SK-N-SH (cell line): ENCODE results near the gene MAD1L1.

Experiments used
- CTCF ChIP-seq: fragments of 200-600 bp; sonication (generic); IDR thresholded peaks from 2 replicates; pipeline ENCODE4 v1.6.1; 2017; ENCODE audit warnings: antibody characterized with exemption, mild to moderate bottlenecking, moderate library complexity
- GATA2 ChIP-seq: sonication (generic); formaldehyde crosslinking; IDR thresholded peaks from 2 replicates; pipeline ENCODE4 v1.5.0; 2020; ENCODE audit warnings: mild to moderate bottlenecking, missing genetic modification reagents
- JUND ChIP-seq: IDR thresholded peaks from 2 replicates; pipeline ENCODE4 v1.4.0; 2012
- MAX ChIP-seq: IDR thresholded peaks from 2 replicates; pipeline ENCODE4 v1.4.0; 2012; ENCODE audit warnings: low read depth
- MEF2A ChIP-seq: IDR thresholded peaks from 2 replicates; pipeline ENCODE4 v1.4.0; 2012; ENCODE audit warnings: low read depth, borderline replicate concordance
- RAD21 ChIP-seq: IDR thresholded peaks from 2 replicates; pipeline ENCODE4 v1.6.1; 2012; ENCODE audit warnings: mild to moderate bottlenecking, low read length
- RXRA ChIP-seq: IDR thresholded peaks from 2 replicates; pipeline ENCODE4 v1.4.0; 2012; ENCODE audit warnings: low read depth, mild to moderate bottlenecking, borderline replicate concordance
- SIN3A ChIP-seq: IDR thresholded peaks from 2 replicates; pipeline ENCODE4 v1.6.1; 2012; ENCODE audit warnings: low read depth, mild to moderate bottlenecking, low read length, moderate library complexity, borderline replicate concordance
- SMC3 ChIP-seq: IDR thresholded peaks from 2 replicates; pipeline ENCODE4 v1.6.1; 2012; ENCODE audit warnings: low read depth, low read length, improper control_type of control experiment
- TAF1 ChIP-seq: IDR thresholded peaks from 2 replicates; pipeline ENCODE4 v1.6.1; 2012; ENCODE audit warnings: low read depth, mild to moderate bottlenecking, low read length, moderate library complexity, borderline replicate concordance
- TCF12 ChIP-seq: IDR thresholded peaks from 2 replicates; pipeline ENCODE4 v1.4.0; 2012
- YY1 ChIP-seq: IDR thresholded peaks from 2 replicates; pipeline ENCODE4 v1.4.0; 2012; ENCODE audit warnings: low read depth, mild to moderate bottlenecking
- ZBTB33 ChIP-seq: IDR thresholded peaks from 2 replicates; pipeline ENCODE4 v1.4.0; 2012; ENCODE audit warnings: low read depth, borderline replicate concordance

DNA sequence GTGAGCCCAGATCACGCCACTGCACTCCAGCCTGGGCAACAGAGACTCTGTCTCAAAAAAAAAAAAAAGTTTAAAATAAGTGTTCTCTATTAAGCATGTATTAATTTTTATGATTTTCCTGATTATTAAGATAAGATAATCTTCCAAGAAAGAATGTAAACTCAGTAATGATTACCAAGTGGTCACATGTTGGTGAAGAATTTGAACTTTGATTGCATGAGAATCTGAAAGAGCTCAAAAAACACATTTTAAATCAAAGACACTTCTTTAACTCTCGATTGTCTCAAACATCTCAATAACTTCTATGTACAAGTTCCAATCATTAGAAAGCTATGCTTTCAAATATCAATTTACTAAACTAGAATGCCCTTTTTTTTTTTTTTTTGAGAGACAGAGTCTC lies 47.7 kb upstream of the MAD1L1 start:
- TF ChIP-seq JUND: no peak
- TF ChIP-seq CTCF: no peak
- no peak for TF ChIP-seq RAD21
- no peak for TF ChIP-seq YY1
- TF ChIP-seq TAF1: no peak
- no peak for TF ChIP-seq GATA2 (CRISPR knock-in tag)
- TF ChIP-seq TCF12: no peak
- no peak for TF ChIP-seq SMC3
- no peak for TF ChIP-seq MEF2A
- no peak for TF ChIP-seq RXRA
- TF ChIP-seq ZBTB33: no peak
- TF ChIP-seq SIN3A: no peak
- no peak for TF ChIP-seq MAX
